ENCODE measurements around the gene AREG. TPM values are rescaled to one million over a fixed set of nuclear protein-coding genes. Genes with fewer than 3 reads are reported as not detected.

AREG gene
- total and polyA plus RNA-seq, 9 of the 15 experiments (the other 6 are each of a cell fraction or from before 2014, with no cell fraction given) = 1.4 to 7.7 (median 5.4) TPM

DNA sequence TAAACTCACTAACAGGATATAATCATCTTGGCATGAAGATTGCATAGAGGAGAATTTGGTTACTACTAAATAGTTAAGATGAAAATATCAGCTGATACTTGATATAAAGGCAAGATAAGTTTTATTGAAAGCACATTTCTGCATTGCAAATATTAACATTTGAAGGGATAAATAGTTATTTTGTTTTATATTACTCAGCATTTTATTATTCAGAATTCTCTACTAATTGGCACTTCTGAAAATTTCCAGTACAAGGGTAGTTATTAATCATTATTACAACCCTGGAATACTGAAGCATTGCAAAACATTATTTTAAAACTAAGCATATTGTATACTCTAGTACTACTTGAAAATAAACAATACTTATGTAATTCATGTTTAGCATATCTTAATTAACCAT lies 32.7 kb upstream of the AREG start:
- no peak for FAIRE-seq

More for the DNA sequence above, 32.7 kb upstream of the AREG start:
- Histone ChIP-seq H3K9ac (ENCODE audit: insufficient read depth in 1 of 2, low read depth in 2 of 2, low read length in 2 of 2) (no peak overlapping the region), H3K9me1 (ENCODE audit: control insufficient read depth, insufficient read depth, low read length) (no peaks in the 10 kb centered on the region), H3K79me2 (ENCODE audit: control insufficient read depth, insufficient read depth, low read length) (no peaks in the 10 kb centered on the region), H4K20me1 (replicated peaks; ENCODE audit: control insufficient read depth, insufficient read depth, low read length) (no peaks in the 10 kb centered on the region), H2AFZ (ENCODE audit: low read depth, low read length) (no peak overlapping the region), H3K4me1 (replicated peaks in 1 of 2; ENCODE audit: control insufficient read depth in 2 of 2, insufficient read depth in 2 of 2, low read length in 2 of 2) (no peaks in the 10 kb centered on the region; a peak in 1 of 5 replicates), H3K36me3 (ENCODE audit: control insufficient read depth, insufficient read depth, low read length) (no peaks in the 10 kb centered on the region), H3K4me2 (ENCODE audit: insufficient read depth, low read length) (no peak overlapping the region), H3K4me3 (no peak overlapping the region), H3K27me3 (ENCODE audit: control insufficient read depth in 2 of 2, insufficient read depth in 2 of 2, low read length in 2 of 2) (no peaks in the 10 kb centered on the region), H3K9me3 (replicated peaks; ENCODE audit: control insufficient read depth, insufficient read depth, low read depth, low read length) (no peaks in the 10 kb centered on the region), H3K27ac (ENCODE audit: extremely low read depth, low read depth, low read length) (no peak overlapping the region)
- ChIA-PET CTCF (ENCODE audit: low intra/inter-chr PET ratio) (no interaction called here), POLR2A (no interaction called here)
- in situ Hi-C loops (cut with MboI) = no loop called here
- ATAC-seq (no peak), DNase-seq (ENCODE audit: extremely low read depth in 1 of 4, low spot score in 3 of 4) (no peak)
- no TSS peak for BruUV-seq (replicated peaks)
- intact Hi-C loops (cut with micrococcal nuclease) = no loop called here
- TF ChIP-seq TCF7 (IDR thresholded peaks at IDR 0.05; ENCODE audit: borderline replicate concordance) (no peak), SLC30A9 (CRISPR knock-in tag; IDR thresholded peaks at IDR 0.05) (no peak), MAFF (IDR thresholded peaks at IDR 0.05; ENCODE audit: low read length) (peak; percentile 24; the same call in 1 of the 2 replicates), RBM22 (IDR thresholded peaks at IDR 0.05; ENCODE audit: low read depth, low read length, poor library complexity, severe bottlenecking) (no peak), DDX20 (tag; IDR thresholded peaks at IDR 0.05; ENCODE audit: low read depth) (no peak), SUPT5H (IDR thresholded peaks at IDR 0.05) (no peak), ATF2 (CRISPR knock-in tag; IDR thresholded peaks at IDR 0.05) (no peak), ARID1B (IDR thresholded peaks at IDR 0.05) (no peak), ZC3H4 (CRISPR knock-in tag; IDR thresholded peaks at IDR 0.05; ENCODE audit: borderline replicate concordance) (no peak), NR2C2 (CRISPR knock-in tag; IDR thresholded peaks at IDR 0.05) (no peak), NR2C2 (tag; IDR thresholded peaks at IDR 0.05) (no peak), PHB2 (IDR thresholded peaks at IDR 0.05; ENCODE audit: low read depth) (no peak), C11orf30 (IDR thresholded peaks at IDR 0.05; ENCODE audit: low read depth) (peak; percentile 59), NCOA2 (IDR thresholded peaks at IDR 0.05; ENCODE audit: partially characterized antibody in 2 of 2) (no peak), CREBBP (IDR thresholded peaks at IDR 0.05; ENCODE audit: low read depth, low read length) (no peak), STAT6 (CRISPR knock-in tag; IDR thresholded peaks at IDR 0.05) (no peak), ZNF316 (IDR thresholded peaks at IDR 0.05) (peak; percentile 64), TCF15 (CRISPR knock-in tag; IDR thresholded peaks at IDR 0.05) (no peak)
- TF ChIP-seq, protein P1, sequence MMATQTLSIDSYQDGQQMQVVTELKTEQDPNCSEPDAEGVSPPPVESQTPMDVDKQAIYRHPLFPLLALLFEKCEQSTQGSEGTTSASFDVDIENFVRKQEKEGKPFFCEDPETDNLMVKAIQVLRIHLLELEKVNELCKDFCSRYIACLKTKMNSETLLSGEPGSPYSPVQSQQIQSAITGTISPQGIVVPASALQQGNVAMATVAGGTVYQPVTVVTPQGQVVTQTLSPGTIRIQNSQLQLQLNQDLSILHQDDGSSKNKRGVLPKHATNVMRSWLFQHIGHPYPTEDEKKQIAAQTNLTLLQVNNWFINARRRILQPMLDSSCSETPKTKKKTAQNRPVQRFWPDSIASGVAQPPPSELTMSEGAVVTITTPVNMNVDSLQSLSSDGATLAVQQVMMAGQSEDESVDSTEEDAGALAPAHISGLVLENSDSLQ (IDR thresholded peaks at IDR 0.05) = no peak

Data from K562 (cell line).